ENCODE data around the gene MCF2L2. TPM values are rescaled to one million over a fixed set of nuclear protein-coding genes. Genes with fewer than 3 reads are reported as not detected.

Gene MCF2L2
- total RNA-seq, 3 donors from 2014 or later (not counting 1 experiment from before 2014, with no cell fraction given): 2.2 to 4.9 (median 2.7) TPM

- H3K4me1 Mint-ChIP-seq: no peaks in the 10 kb centered on the region
- no peak overlapping the region for H3K27ac Mint-ChIP-seq
- Histone ChIP-seq H3K4me1 (ENCODE audit: control insufficient read depth, insufficient read depth, low read length) (peaks cover 4% of the 10 kb centered on the region), H3K27ac (ENCODE audit: low read length) (no peak overlapping the region), H3K9me3 (ENCODE audit: control insufficient read depth, insufficient read depth, low read length) (no peaks in the 10 kb centered on the region), H3K4me3 (ENCODE audit: low read length) (no peak overlapping the region), H3K27me3 (ENCODE audit: control insufficient read depth, insufficient read depth, low read length) (no peaks in the 10 kb centered on the region), H3K36me3 (ENCODE audit: control insufficient read depth, insufficient read depth, low read length) (no peaks in the 10 kb centered on the region)
- ATAC-seq (no peak), DNase-seq (no peak)
- whole genome bisulfite sequencing (ENCODE audit: insufficient coverage): 95% methylated on average over 5 of the region's 5 CpGs
- H3K36me3 Mint-ChIP-seq: no peaks in the 10 kb centered on the region
- no peak for TF ChIP-seq CTCF (IDR thresholded peaks at IDR 0.05)
- H3K27me3 Mint-ChIP-seq (ENCODE audit: low read depth in 2 of 2): peaks cover 0 to 2% of the 10 kb centered on the region in 2 donors
- H3K4me3 Mint-ChIP-seq: no peak overlapping the region
- intact Hi-C loops (cut with micrococcal nuclease): no loop called here
- H3K9me3 Mint-ChIP-seq: no peaks in the 10 kb centered on the region
Observed at GRCh38 chr3:183267140-183267539, 161.3 kb downstream of the MCF2L2 start.

GRCh38 chr3:183266454-183266853 is 162.0 kb downstream of the MCF2L2 start:
- H3K4me3 ChIP-seq (ENCODE audit: low read length): no peak overlapping the region
- 79% methylated on average over 3 of the region's 3 CpGs for WGBS (ENCODE audit: insufficient coverage)
- no peak overlapping the region for H3K4me3 Mint-ChIP-seq
- no peaks in the 10 kb centered on the region for H3K36me3 Mint-ChIP-seq
- H3K4me1 Mint-ChIP-seq: no peaks in the 10 kb centered on the region
- no peaks in the 10 kb centered on the region for H3K27me3 ChIP-seq (ENCODE audit: control insufficient read depth, insufficient read depth, low read length)
- H3K27ac Mint-ChIP-seq: no peak overlapping the region
- ATAC-seq (no peak), DNase-seq (no peak)
- no peak for TF ChIP-seq CTCF (IDR thresholded peaks at IDR 0.05)
- no peaks in the 10 kb centered on the region for H3K9me3 ChIP-seq (ENCODE audit: control insufficient read depth, insufficient read depth, low read length)
- peaks cover 0 to 2% of the 10 kb centered on the region in 2 donors for H3K27me3 Mint-ChIP-seq (ENCODE audit: low read depth in 2 of 2)
- H3K4me1 ChIP-seq (ENCODE audit: control insufficient read depth, insufficient read depth, low read length): peaks cover 4% of the 10 kb centered on the region
- H3K27ac ChIP-seq (ENCODE audit: low read length): no peak overlapping the region
- no peaks in the 10 kb centered on the region for H3K9me3 Mint-ChIP-seq
- no peaks in the 10 kb centered on the region for H3K36me3 ChIP-seq (ENCODE audit: control insufficient read depth, insufficient read depth, low read length)
- intact Hi-C loops (cut with micrococcal nuclease): no loop called here

- Histone ChIP-seq H3K27me3 (ENCODE audit: control insufficient read depth, insufficient read depth, low read length) (no peaks in the 10 kb centered on the region), H3K4me1 (ENCODE audit: control insufficient read depth, insufficient read depth, low read length) (peaks cover 4% of the 10 kb centered on the region), H3K9me3 (ENCODE audit: control insufficient read depth, insufficient read depth, low read length) (no peaks in the 10 kb centered on the region), H3K36me3 (ENCODE audit: control insufficient read depth, insufficient read depth, low read length) (no peaks in the 10 kb centered on the region), H3K4me3 (ENCODE audit: low read length) (no peak overlapping the region), H3K27ac (ENCODE audit: low read length) (no peak overlapping the region)
- intact Hi-C loops (cut with micrococcal nuclease): no loop called here
- ATAC-seq: peak in 2 of 3 donors; percentile 32 to 74
- no peak for TF ChIP-seq CTCF (IDR thresholded peaks at IDR 0.05)
- H3K27ac Mint-ChIP-seq: no peak overlapping the region
- no peak overlapping the region for H3K4me3 Mint-ChIP-seq
- no peak for DNase-seq
- 83% methylated on average over 5 of the region's 5 CpGs for WGBS (ENCODE audit: insufficient coverage)
- H3K4me1 Mint-ChIP-seq: no peaks in the 10 kb centered on the region
- no peaks in the 10 kb centered on the region for H3K9me3 Mint-ChIP-seq
- H3K36me3 Mint-ChIP-seq: no peaks in the 10 kb centered on the region
- H3K27me3 Mint-ChIP-seq (ENCODE audit: low read depth in 2 of 2): peaks cover 0 to under 1% of the 10 kb centered on the region in 2 donors
Observed at GRCh38 chr3:183265834-183266417, 162.5 kb downstream of the MCF2L2 start.

GRCh38 chr3:183265157-183265642 is 163.2 kb downstream of the MCF2L2 start:
- no peaks in the 10 kb centered on the region for H3K4me1 Mint-ChIP-seq
- Histone ChIP-seq H3K9me3 (ENCODE audit: control insufficient read depth, insufficient read depth, low read length) (no peaks in the 10 kb centered on the region), H3K36me3 (ENCODE audit: control insufficient read depth, insufficient read depth, low read length) (no peaks in the 10 kb centered on the region), H3K4me1 (ENCODE audit: control insufficient read depth, insufficient read depth, low read length) (peaks cover 4% of the 10 kb centered on the region), H3K27ac (ENCODE audit: low read length) (no peak overlapping the region), H3K4me3 (ENCODE audit: low read length) (no peak overlapping the region), H3K27me3 (ENCODE audit: control insufficient read depth, insufficient read depth, low read length) (no peaks in the 10 kb centered on the region)
- H3K27me3 Mint-ChIP-seq (ENCODE audit: low read depth in 2 of 2): peaks cover 0 to 8% of the 10 kb centered on the region in 2 donors
- H3K9me3 Mint-ChIP-seq: no peaks in the 10 kb centered on the region
- H3K4me3 Mint-ChIP-seq: no peak overlapping the region
- 58% methylated on average over 15 of the region's 15 CpGs for WGBS (ENCODE audit: insufficient coverage)
- no peak for DNase-seq
- ATAC-seq: peak in 1 of 3 donors; percentile 40
- TF ChIP-seq CTCF (IDR thresholded peaks at IDR 0.05): no peak
- H3K36me3 Mint-ChIP-seq: no peaks in the 10 kb centered on the region
- no peak overlapping the region for H3K27ac Mint-ChIP-seq
- intact Hi-C loops (cut with micrococcal nuclease): no loop called here

Data from natural killer cell (primary cell).